HG03039 (cell line): ENCODE data around the gene CDK5.
A peak's percentile ranks its signal among the peaks of the same experiment; 100 is the strongest.

Experiments used
- ATAC-seq: cut with Tn5 transposase; IDR thresholded peaks from one replicate; pipeline ENCODE4 v1.9.1; 2021; ENCODE audit warnings: mild to moderate bottlenecking, moderate library complexity; ENCODE audit not compliant: unreplicated experiment

CDK5 gene

DNA sequence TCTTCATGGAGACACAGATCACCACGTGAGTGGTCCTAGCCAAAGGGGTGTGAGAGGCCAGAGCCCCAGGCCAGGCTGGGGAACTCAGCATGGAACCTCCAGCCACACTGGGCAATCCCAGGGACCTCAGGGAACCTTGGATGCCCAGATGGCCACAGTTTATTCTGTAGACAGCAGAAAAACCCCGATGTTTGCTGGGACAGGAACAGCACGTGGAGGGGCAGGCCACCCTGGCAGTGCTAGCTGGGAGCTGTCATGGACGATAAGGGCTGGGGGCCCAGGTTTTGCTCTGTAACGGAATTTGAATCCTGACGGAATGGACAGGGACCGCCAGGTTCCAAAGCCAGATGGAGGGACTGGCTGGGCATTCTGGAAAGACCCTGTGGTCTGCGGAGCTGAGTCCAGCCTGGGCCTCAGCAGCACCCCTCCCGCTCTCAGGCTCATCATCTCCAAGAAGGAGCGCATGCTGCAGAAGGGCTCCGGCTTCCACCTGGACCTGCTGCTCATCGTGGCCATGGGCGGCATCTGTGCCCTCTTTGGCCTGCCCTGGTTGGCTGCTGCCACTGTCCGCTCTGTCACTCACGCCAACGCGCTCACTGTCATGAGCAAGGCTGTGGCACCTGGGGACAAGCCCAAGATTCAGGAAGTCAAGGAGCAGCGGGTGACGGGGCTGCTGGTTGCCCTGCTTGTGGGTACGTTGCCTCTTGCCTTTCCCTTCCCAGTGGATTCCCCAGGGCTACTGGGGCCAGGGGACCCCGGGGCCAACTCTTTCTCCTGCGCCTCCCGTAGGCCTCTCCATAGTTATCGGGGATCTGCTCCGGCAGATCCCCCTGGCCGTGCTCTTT is 17.3 kb upstream of the CDK5 start:
- ATAC-seq, result no peak

DNA sequence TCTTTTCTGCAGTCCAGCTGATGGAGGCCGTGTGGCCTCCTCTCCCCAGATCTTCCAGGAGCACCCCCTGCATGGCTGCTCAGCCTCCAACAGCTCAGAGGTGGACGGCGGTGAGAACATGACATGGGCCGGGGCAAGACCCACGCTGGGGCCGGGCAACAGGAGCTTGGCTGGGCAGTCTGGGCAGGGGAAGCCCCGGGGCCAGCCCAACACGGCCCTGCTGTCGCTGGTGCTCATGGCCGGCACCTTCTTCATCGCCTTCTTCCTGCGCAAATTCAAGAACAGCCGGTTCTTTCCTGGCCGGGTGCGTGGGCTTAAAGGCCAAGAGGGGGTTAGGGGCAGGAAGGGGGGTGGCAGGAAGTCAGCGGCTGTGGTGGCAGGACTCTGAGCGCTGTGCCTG is 16.3 kb upstream of the CDK5 start:
- ATAC-seq, result no peak

DNA sequence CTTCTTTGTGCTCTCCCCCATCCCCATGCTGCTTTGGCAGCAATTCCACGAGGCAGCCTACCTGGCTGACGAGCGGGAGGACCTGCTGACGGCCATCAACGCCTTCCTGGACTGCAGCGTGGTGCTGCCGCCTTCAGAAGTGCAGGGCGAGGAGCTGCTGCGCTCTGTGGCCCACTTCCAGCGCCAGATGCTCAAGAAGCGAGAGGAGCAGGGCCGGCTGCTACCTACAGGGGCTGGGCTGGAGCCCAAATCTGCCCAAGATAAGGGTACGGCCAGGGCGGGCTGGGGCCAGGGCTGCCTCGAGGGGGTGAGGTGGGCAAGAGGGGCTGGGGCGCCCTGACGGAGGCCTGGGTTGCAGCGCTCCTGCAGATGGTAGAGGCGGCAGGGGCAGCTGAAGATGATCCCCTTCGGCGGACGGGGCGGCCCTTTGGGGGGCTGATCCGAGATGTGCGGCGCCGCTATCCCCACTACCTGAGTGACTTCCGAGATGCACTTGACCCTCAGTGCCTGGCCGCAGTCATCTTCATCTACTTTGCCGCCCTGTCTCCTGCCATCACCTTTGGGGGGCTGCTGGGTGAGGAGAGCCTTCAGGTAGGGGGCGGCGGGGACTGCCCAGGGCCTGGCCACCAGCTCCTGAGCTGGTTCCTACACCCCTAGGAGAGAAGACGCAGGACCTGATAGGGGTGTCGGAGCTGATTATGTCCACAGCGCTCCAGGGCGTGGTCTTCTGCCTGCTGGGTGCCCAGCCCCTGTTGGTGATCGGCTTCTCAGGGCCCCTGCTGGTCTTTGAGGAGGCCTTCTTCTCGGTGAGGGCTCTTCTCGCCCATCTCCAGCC is 13.6 kb upstream of the CDK5 start:
- no peak for ATAC-seq

DNA sequence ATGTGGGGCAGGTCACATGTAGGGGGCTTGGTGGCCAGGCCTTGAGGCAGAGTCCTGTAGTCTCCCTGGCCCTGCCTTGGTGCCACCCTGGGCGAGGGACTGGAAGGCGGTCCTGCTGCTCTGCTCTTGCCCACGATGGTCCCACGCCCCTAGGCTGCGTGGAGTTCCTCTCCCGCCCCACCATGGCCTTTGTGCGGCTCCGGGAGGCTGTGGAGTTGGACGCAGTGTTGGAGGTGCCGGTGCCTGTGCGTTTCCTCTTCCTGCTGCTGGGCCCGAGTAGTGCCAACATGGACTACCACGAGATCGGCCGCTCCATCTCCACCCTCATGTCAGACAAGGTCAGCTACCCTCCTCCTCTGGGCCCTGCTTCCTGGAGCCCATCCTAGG is 12.9 kb upstream of the CDK5 start:
- ATAC-seq, result no peak

DNA sequence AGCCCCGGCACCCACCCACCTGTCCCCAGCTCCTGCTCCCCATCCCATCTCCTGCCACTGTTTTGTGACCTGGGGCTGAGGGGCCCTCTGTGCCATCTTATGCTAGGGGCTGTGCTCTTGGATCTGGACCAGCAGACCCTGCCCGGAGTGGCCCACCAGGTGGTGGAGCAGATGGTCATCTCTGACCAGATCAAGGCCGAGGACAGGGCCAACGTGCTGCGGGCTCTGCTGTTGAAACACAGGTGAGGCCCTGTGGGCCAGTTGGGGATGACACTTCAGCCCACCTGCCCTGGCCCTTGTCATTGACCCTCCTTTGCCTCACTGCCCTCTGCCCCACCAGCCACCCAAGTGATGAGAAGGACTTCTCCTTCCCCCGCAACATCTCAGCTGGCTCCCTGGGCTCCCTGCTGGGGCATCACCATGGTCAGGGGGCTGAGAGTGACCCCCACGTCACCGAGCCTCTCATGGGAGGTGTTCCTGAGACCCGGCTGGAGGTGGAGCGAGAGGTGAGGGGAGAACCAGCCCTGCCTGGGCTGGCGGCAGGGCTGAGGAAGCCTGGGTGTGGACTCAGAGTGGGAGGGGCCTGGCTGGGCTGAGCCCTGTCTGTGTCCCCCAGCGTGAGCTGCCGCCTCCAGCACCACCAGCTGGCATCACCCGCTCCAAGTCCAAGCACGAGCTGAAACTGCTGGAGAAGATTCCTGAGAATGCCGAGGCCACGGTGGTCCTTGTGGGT is 12.3 kb upstream of the CDK5 start:
- no peak for ATAC-seq

DNA sequence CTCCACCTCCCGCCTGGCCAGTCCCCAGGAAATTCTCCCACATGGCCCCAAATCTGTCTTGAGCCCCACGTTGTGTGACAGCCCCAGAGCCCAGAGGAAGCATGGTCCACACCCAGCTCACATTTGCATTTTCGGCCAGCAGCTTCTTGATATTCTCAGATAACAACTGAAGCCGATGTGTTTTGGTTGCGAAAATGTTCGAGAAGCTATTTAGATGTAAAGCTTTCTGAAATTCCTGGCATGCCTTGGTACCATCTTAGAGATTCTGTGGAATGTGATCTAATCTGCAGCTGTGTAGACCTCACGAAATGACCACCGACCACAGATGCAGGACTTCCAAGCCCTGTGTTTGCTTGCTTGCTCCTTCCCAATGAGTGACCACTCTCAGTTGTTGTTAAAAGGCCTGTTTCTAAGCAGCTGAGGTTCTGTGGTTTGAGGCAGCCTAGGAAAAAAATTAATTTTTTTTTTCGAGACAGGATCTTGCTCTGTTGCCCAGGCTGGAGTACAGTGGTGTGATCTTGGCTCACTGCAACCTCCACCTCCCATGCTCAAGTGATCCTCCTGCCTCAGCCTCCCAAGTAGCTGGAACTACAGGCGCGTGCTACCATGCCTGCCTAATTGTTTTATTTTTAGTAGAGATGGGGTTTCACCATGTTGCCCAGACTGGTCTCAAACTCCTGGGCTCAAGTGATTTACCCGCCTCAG is 10.5 kb upstream of the CDK5 start:
- ATAC-seq, result no peak

DNA sequence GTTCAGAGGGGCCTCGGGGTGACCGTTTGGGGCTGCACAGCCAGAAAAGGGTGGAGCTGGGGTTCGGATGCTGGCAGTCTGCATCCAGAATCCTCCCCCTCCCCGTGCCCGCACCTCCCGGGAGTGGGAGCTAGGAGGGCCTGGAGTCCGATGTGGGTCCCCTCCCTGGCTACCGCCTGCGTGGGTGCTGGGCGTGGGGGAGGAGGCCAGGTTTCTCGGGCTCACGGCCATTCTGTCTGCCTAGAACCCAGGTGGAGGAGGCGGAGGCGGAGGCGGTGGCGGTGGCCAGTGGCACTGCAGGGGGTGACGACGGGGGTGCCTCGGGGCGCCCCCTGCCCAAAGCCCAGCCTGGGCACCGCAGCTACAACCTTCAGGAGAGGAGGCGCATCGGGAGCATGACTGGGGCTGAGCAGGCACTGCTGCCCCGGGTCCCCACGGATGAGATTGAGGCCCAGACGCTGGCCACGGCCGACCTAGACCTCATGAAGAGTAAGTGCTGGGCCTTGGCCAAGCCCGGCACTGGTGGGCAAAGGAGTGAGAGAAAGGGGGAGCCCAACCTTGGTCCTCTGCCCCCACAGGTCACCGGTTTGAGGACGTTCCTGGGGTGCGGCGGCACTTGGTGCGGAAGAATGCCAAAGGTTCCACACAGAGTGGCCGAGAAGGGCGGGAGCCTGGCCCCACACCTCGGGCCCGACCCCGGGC is 8.7 kb upstream of the CDK5 start:
- no peak for ATAC-seq

DNA sequence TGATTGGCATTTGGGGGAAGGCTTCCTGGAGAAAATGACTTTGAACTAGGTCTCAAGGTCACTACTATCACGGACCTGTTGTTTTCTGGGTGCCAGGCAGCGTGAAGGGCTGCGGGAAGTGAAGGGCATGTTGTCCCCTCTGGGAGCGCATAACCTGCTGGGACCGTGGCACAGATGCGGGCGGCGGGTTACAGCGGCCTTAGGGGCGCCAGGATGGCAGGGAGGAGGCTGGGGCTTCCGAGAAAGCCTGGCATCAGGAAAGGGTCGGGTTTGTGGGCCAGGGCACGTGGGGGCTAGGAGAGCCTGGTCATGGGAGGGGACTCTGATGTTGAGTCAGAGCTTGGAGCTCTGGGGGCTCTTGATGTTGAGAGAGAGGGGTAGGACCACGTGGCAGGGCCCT is 7.8 kb upstream of the CDK5 start:
- ATAC-seq, result no peak

DNA sequence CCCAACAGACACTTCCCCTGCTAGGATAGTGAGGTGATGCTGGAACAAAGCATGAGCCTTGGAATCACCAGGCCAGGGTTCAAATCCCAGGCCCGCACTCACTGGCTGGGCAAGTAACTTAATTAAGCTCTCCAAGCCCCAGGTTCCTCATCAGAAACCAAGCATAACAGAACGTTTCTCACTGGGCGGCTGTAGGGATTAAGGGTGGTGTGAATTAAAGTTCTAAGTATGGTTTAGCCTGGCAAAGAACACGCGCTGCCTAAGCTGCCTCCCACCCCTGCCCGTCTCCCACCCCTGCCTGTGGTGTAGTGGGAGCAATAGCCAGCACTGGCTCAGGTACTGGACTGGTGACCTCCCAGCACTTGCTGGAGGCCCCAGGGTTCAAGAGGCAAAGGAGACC is 7.3 kb upstream of the CDK5 start:
- no peak for ATAC-seq

DNA sequence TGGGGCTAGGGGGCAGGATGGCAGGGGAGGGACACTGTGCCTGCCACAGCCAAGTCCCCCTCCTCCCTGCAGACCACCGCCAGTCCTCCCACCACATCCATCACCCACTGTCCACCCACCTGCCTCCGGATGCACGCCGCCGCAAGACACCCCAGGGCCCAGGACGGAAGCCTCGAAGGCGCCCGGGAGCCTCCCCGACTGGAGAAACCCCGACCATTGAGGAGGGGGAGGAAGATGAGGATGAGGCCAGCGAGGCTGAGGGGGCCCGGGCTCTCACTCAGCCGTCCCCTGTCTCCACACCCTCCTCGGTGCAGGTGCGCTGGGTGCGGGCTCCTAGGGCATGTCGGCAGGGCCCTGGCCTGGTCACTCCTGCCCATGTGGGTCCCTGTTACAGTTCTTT is 6.8 kb upstream of the CDK5 start:
- ATAC-seq, result no peak

DNA sequence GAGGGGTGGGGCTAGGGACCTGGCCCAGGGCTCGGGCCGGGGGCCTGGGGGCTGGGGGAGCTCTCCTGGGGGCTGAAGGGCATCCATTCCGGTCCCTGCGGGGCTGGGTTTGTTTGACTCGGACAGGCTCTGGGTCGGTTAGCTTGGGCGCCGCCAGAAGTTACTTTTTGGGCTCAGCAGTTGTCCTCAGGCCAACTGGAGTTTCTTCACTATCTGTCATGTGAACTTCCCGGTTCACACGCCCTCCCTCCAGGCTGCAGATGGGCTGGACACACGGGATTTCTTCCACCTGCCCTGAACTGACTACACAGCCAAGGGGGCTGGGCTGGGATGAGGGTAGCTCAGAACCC is 5.5 kb upstream of the CDK5 start:
- ATAC-seq, result no peak

DNA sequence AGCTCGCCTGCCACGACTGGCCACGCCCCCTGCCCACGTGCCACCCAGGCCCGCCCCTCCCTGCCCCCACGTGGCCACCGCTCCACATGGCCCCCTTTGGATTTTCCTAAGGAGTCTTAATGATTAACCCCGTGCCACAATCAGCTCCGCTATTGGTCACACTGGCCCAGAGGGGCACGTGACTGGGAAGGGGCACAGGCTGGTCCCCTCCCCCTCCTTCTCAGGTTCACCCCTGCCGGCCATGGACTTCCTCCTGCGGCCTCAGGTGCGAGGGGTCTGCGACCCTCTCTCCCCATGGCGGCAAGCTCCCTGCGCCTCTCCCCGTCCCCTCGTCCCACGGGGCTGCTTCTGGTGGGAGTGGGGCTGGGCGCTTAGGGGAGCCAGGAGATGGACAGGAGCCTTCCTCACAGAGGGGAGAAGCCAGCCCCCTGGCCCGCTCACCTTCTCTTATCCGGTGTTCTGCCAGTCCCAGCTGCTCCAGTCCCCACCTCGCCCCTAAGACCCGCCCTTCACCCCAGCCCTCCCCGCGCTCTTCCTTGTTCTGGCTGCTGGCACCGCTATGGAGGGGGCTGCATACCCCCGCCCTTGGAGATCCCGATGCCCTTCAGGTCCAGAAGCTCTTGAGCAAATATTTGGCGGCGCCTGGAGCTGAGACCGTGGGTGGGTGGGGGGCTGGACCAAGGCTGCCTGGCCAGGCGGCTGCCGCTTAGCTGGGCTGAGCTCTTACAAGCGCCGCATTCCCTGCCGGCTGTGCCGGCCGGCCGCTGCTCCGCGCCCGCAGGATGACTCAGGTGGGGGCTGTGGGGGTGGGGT is 4.9 kb upstream of the CDK5 start:
- no peak for ATAC-seq

DNA sequence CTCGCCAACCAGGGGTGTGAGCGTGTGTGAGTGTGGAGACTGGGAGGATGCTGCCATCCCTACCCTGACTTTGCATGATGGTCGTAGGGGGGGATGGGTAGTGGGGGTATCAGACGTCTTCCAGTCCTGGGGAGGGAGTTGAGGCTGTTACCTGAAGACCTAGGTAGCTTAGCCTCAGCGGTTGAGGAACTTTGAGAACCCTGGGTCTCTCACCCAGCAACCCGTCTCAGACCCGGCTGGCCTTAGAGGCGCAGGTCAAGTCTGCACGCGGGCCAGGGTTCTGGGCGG is 4.4 kb upstream of the CDK5 start:
- ATAC-seq, result no peak

DNA sequence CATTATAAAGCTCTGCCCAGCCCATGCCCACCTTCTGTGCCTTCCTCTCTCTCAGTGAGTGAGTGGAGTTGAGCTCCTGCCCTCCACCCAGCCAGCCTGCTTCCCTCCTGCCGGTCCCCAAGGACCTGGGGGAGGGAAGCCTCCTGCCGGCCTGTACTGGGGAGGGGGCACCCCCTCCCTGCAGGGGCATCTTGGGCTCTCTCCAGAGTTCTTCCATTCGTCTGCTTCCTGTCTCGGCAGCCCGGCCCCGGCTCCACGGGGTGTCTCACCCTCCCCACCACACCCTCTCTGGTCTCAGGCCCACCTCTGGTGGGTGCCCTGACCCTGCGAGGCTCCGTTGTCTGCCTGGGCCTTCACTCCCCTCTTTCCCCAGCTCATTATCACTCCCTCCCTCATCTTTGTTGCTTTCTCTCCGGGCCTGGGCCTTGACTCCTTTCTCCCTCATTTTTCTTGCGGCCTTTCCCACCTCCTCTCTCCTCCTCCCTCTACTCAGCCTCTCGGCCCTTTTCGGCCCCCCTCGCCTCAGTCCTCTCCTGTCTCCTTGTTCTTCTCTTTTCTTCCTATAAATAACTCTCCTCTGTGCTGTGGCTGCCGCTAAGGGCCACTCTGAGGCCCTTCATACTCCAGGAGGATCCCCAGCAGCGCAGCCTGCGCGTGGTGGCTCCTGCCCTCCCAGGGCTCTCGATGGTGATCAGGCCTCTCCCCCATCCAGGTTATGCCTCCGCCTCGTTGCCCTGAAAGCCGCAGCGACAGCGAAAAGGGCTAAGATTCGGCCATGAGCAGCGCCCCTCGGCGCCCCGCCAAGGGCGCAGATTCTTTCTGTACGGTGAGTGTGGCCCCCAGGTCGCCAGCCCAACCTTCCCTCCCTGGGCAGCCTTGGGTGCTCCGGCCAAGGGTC is 3.8 kb upstream of the CDK5 start:
- ATAC-seq, result no peak

DNA sequence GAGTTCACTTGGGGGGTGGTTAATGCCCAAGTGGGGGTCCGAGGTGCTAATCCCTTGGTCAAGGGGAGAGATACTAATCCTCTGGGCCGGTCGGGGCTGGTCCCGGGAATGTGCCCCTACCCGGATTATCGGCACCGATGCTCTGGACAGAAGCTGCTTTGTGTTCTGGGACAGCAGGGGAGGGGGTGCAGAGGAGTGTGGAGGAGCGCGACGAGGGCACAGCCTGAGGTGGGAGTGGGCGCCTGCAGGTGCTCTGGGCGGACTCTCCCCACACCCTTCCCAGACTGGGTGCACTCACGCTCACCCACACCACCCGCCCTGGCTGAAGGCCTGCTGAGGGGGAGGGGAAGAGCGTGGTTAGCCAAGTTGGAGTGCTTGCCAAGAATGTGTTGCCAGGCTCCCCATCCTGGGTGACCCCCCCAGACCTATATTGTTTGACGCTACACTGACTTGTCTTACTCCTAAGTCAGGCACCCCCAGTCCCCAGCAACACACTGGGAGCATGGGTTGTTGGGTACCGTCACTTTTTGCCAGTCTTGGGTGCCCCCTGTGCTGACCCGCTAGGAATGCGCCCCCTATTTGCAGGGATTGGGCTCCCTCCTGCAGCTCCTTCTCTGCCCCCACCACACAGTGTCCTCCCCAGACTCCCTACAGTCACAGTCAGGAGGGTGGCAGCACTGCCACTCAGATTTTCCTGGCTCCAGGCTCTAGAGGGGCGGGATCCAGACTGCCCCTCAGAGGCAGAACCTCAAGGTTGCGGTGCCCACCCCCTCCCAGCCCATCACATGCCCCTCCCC is 2.9 kb upstream of the CDK5 start:
- ATAC-seq, result no peak

DNA sequence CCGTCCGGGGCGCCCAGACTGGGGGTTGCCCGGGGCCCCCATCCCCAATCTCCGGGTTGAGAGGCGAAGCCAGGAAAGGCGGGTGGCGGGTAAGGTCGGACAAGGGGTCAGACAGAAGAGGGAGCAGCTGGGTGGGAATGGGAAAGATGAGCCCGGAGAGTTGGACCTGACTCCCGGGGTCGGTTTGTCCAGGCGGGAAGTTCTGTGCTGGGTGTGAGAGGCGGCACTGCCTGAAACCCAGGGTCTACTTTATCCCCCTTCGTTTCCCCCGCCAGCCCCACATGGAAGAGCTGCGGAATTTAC is 2.4 kb upstream of the CDK5 start:
- no peak for ATAC-seq

DNA sequence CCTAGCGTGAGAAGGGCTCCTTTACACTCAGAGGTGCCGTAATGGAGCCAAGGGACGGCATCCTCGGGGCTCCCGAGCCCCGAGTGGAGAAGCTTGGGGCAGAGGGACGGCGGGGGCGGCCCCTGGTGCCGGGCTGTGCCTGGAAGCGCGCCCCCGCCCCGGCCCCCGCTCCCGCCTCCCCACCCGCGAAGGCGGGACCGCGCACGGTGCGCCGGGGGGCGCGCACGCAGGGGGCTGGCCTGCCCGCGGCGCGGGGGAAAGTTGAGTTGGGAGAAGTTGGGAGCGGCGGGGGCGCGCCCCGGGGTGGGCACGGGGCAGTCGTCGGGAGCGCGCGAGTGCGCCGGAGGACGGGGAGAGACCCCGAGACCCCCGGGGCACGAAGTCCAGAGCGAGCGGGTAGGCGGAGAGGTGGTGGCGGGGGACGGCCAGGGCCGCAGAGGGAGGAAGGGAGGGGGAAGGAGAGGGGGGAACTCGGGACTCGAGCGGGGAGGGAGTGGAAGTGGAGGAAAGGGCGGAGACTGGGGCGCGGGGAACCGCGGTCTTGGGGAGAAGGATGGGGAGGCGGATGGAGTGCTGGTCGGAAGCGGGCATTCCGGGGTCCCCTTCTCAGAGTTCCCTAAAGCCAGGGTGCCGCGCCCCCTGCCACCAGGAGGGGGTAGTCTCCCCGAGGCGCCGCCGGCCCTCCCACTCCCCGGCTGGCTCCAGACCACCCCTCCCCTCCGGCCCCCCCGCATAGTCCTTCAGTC is 1.8 kb upstream of the CDK5 start, which contains the start of gene SLC4A2:
Gene SLC4A2 (plus strand): TSS at position 223 of the 746 bp plus-strand sequence. CDS start 2,399 bp downstream, outside the sequence.
- ATAC-seq, result peak; percentile 32
